ENCODE results near the gene RAD1. TPM values are rescaled to one million over a fixed set of nuclear protein-coding genes. Genes with fewer than 3 reads are reported as not detected.
"Not testable (repeated sequence)": the region's sequence is repeated elsewhere in the genome, so short reads cannot be mapped to it uniquely, and the experiment has no call there.

The RAD1 gene
- total RNA-seq, 2 experiments from 2014 or later = 27.5 to 29.2 TPM

DNA sequence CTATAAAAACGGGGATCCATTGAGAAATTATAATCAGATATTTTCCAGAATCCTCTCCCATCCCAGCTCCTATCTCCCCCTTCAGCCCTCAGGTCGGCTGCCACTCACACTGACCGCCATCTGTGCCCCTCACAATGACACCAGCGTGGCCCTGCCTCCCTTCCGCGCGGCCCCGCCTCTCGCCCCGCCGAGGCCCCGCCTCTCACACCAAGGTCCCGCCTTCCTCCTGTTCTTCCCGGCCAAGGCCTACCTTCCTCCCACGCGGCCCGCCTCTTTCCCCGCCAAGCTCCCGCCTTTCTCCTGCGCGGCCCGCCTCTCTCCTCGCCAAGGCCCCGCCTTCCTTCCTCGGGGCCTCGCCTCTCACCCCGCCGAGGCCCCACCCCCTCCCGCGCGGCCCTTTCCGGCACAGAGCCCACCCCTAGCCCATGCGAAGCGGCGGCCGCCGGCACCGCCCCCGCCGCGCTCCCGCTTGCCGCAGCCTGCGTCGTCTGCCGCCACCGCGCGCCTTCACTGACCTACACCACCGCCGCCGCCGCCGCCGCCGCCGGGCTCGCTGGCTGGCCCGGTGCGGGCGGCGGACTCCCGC lies 13.9 kb upstream of the RAD1 start, which contains the start of gene DNAJC21:
Gene DNAJC21 (plus strand): TSS at position 426 of the 586 bp plus-strand sequence. CDS start 261 bp downstream, outside the sequence.
- peaks cover 39% of the 10 kb centered on the region for H3K36me3 Mint-ChIP-seq (ENCODE audit: low read depth)
- H3K4me3 Mint-ChIP-seq = peak within 1 kb of the TSS; percentile 98
- H3K9me3 Mint-ChIP-seq = no peaks in the 10 kb centered on the region
- H3K27me3 Mint-ChIP-seq = no peaks in the 10 kb centered on the region
- peaks cover 40% of the 10 kb centered on the region for H3K4me1 Mint-ChIP-seq
- ChIA-PET CTCF (interaction anchor here (1.2 to 3.1 kb wide), 5 partner anchors 10 to 90 kb away, joined by 3 to 39 read pairs (median 4); partner anchors contain the start of genes BRIX1, RAD1 and TTC23L), POLR2A (interaction anchor here (0.8 to 5.6 kb wide), 11 partner anchors 9 to 1312 kb away, joined by 3 to 200 read pairs (median 6); partner anchors contain the start of genes AMACR, BRIX1, NADK2 and RAD1)
- peak; percentile 98 for DNase-seq
- peak within 1 kb of the TSS; percentile 91 for H3K27ac Mint-ChIP-seq

DNA sequence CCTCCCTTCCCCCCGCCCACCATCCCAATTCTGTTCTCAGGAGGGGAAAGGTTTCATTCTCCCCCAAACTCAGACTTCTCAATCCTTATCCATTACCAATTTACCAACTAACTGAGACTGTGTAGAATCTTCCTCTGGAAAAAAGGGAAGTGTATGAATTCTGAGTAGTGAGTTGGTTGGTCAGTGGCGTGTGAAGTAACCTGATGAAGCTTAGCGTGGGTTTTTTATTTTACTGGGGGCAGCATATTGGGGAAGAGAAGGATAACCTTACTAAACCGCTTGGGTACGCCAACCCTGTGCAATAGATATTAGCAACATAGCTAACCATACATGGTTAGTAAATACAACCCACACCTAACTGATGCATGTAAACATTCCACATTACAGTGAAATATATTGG lies 13.0 kb upstream of the RAD1 start:
- Mint-ChIP-seq H3K4me3 (no peak overlapping the region), H3K27ac (no peak overlapping the region), H3K9me3 (no peaks in the 10 kb centered on the region), H3K4me1 (peaks cover 43% of the 10 kb centered on the region), H3K27me3 (no peaks in the 10 kb centered on the region), H3K36me3 (ENCODE audit: low read depth) (peaks cover 39% of the 10 kb centered on the region)
- ChIA-PET POLR2A (interaction anchor here (1.3 to 5.6 kb wide), 3 partner anchors 14 to 1223 kb away, joined by 4 to 200 read pairs (median 6); partner anchors contain the start of genes BRIX1 and RAD1), CTCF (interaction anchor here (3.1 kb wide), 1 partner anchor 11 kb away, joined by 39 read pairs; the partner anchor contains the start of genes BRIX1 and RAD1)
- DNase-seq = no peak

DNA sequence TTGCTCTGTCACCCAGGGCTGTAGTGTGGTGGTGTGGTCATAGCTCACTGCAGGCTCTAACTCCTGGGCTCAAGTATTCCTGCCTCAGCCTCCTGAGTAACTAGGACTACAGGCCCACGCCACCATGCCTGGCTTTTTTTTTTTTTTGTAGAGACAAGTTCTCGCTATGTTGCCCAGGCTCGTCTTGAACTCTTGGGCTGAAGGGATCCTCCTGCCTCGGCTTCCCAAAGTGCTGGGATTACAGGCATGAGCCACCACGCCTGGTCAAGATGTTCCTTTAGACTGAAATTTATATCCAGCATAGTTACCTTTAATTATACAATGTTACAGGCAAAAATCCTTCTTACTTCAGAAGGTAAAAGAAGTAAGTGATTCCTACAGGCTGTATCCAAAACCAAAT lies 12.5 kb upstream of the RAD1 start:
- CTCF ChIA-PET = interaction anchor here (3.1 kb wide), 1 partner anchor 11 kb away, joined by 39 read pairs; the partner anchor contains the start of genes BRIX1 and RAD1

DNA sequence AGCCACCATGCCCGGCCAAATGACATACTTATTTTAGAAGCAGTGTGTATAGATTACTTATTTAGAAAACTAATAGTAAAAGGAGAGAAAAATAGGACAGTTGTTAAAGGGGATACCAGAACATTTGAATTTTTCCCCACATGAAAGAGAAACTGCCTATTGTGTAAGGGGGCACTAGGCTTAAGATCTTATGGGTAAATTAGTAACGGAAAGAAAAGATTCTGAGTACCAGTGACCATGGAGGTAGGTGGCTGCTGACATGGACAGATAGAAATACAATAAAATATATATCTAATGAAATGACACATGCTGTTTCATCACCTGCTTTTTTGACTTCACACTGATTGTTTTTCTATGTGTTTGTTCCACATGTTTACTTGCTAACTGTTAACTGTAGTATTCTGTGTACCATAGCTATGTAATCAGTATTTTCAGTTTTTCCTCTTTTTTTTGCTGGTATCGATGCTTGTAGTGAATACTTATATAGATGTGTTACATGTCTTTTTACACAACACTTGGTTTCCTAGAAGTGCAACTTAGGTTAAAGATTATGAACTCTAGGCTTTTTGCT lies 11.1 kb upstream of the RAD1 start:
- no peak for DNase-seq
- Mint-ChIP-seq H3K27me3 (no peaks in the 10 kb centered on the region), H3K4me1 (peaks cover 43% of the 10 kb centered on the region), H3K4me3 (no peak overlapping the region), H3K36me3 (ENCODE audit: low read depth) (peaks cover 42% of the 10 kb centered on the region), H3K27ac (peak overlapping the region; percentile 21), H3K9me3 (no peaks in the 10 kb centered on the region)
- POLR2A ChIA-PET = no interaction called here
- CTCF ChIA-PET = interaction anchor here (0.7 kb wide), 1 partner anchor 802 kb away, joined by 3 read pairs; no protein-coding TSS in a partner anchor

More for the DNA sequence above, 12.5 kb upstream of the RAD1 start:
- H3K4me3 Mint-ChIP-seq = no peak overlapping the region
- H3K27ac Mint-ChIP-seq = no peak overlapping the region
- H3K36me3 Mint-ChIP-seq (ENCODE audit: low read depth) = peaks cover 40% of the 10 kb centered on the region
- no peaks in the 10 kb centered on the region for H3K27me3 Mint-ChIP-seq
- H3K9me3 Mint-ChIP-seq = no peaks in the 10 kb centered on the region
- H3K4me1 Mint-ChIP-seq = peaks cover 47% of the 10 kb centered on the region
- no peak for DNase-seq
- POLR2A ChIA-PET = interaction anchor here (5.6 kb wide), 1 partner anchor 13 kb away, joined by 200 read pairs; the partner anchor contains the start of genes BRIX1 and RAD1

DNA sequence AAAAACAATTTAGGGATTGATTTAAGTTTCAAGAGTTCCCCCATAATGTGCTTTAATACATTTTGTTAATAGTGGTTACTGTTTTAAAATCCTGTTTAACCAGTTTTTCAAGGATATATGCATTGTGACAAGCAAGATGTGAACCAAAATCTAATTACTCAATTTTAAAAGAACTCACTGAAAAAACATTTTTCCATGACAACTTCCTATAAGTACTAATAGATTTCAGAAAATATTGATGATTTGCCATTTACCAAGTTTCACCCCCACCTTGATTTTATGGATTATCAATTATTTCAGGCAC lies 9.1 kb upstream of the RAD1 start:
- H3K4me3 Mint-ChIP-seq = no peak overlapping the region
- H3K36me3 Mint-ChIP-seq (ENCODE audit: low read depth) = peaks cover 48% of the 10 kb centered on the region
- DNase-seq = no peak
- CTCF ChIA-PET = interaction anchor here (1.4 kb wide), 1 partner anchor 9 kb away, joined by 12 read pairs; the partner anchor contains the start of genes BRIX1 and RAD1
- POLR2A ChIA-PET = interaction anchor here (1.1 to 1.6 kb wide), 2 partner anchors 9 to 1228 kb away, joined by 3 to 25 read pairs; partner anchors contain the start of genes BRIX1, RAD1 and SKP2
- no peak overlapping the region for H3K27ac Mint-ChIP-seq
- no peaks in the 10 kb centered on the region for H3K9me3 Mint-ChIP-seq
- H3K27me3 Mint-ChIP-seq = no peaks in the 10 kb centered on the region
- peaks cover 38% of the 10 kb centered on the region for H3K4me1 Mint-ChIP-seq

DNA sequence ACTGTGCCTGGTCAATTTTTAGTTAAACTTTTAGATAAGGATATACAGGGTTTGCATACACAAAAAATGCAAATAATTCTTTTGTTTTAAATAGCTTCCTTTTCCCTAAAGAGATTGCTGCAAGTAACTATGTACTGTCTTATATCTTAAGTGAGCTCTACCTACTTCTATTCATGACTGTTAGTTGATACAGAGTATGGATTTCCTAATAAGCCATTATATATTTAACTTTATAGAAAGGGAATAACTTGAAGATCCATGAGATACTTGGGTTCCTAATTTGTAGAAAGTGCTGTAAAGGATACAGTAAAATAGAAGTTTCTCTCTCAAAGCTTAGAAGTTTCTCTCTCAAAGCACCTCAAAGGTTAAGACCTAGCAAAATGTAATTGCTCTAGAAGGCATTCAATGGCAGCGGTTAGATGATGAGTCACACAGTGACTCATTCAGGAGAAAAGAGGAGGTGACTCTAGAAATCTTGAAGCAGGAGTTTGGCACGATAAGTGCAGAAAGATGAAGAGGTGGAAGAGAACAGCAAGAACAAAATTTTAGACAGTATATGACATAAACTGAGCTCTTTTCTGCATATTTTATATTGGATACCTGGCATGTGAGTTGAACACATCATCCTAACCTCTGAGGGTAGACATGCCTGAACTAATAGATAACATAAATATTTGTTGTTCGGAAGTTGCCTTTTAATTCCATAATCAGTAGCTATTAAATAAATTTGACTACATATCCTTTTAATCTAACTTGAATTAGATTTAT lies 8.6 kb upstream of the RAD1 start:
- peaks cover 48% of the 10 kb centered on the region for H3K36me3 Mint-ChIP-seq (ENCODE audit: low read depth)
- peak overlapping the region; percentile 44 for H3K27ac Mint-ChIP-seq
- no peaks in the 10 kb centered on the region for H3K27me3 Mint-ChIP-seq
- H3K9me3 Mint-ChIP-seq = no peaks in the 10 kb centered on the region
- ChIA-PET CTCF (interaction anchor here (0.9 to 1.4 kb wide), 2 partner anchors 9 to 32 kb away, joined by 3 to 12 read pairs; partner anchors contain the start of genes BRIX1 and RAD1), POLR2A (interaction anchor here (0.9 to 1.6 kb wide), 3 partner anchors 9 to 1229 kb away, joined by 3 to 25 read pairs (median 4); partner anchors contain the start of genes BRIX1, RAD1 and SKP2)
- DNase-seq = peak; percentile 38
- H3K4me3 Mint-ChIP-seq = no peak overlapping the region
- peaks cover 34% of the 10 kb centered on the region for H3K4me1 Mint-ChIP-seq

DNA sequence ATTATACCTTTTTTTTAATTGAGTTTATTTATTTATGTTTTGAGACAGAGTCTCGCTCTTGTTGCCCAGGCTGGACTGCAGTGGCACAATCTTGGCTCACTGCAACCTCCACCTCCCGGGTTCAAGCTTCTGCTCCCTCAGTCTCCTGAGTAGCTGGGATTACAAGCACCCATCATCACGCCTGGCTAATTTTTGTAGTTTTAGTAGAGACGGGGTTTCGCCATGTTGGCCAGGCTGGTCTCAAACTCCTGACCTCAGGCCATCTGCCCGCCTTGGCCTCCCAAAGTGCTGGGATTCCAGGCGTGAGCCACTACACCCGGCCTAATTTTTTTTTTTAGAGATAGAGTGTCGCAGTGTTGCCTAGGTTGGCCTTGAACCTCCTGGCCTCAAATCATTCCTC lies 8.0 kb upstream of the RAD1 start:
- H3K4me1 Mint-ChIP-seq = peaks cover 34% of the 10 kb centered on the region
- not testable (repeated sequence) for DNase-seq, H3K9me3 Mint-ChIP-seq, H3K27me3 Mint-ChIP-seq, H3K4me3 Mint-ChIP-seq
- H3K36me3 Mint-ChIP-seq (ENCODE audit: low read depth) = peaks cover 48% of the 10 kb centered on the region
- POLR2A ChIA-PET = interaction anchor here (0.9 to 1.6 kb wide), 3 partner anchors 8 to 1229 kb away, joined by 3 to 25 read pairs (median 4); partner anchors contain the start of genes BRIX1, RAD1 and SKP2
- peak overlapping the region; percentile 44 for H3K27ac Mint-ChIP-seq
- CTCF ChIA-PET = interaction anchor here (0.9 to 1.4 kb wide), 2 partner anchors 8 to 32 kb away, joined by 3 to 12 read pairs; partner anchors contain the start of genes BRIX1 and RAD1

DNA sequence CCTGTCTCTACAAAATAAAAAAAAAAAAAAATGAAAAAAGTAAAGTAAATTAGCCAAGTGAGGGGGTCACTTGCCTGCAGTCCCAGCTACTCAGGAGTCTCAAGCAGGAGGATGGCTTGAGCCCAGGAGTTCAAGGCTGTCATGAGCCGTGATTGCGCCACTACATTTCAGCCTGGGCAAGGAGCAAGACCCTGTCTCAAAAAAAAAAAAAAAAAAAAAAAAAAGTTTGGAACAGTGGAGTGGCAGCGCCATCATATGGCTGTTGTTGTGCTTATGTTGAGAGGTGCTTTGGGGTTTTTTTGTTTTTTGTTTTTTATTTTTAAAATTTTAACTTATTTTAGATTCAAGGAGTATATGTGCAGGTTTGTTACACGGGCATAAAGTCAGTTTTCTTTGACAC lies 3.8 kb upstream of the RAD1 start:
- ChIA-PET CTCF (interaction anchor here (0.7 to 5.7 kb wide), 2 partner anchors 10 to 1433 kb away, joined by 3 to 39 read pairs; partner anchors contain the start of gene DNAJC21), POLR2A (interaction anchor here (3.3 kb wide), 1 partner anchor 10 kb away, joined by 16 read pairs; the partner anchor contains the start of gene DNAJC21)
- H3K4me3 Mint-ChIP-seq = no peak overlapping the region
- H3K4me1 Mint-ChIP-seq = peaks cover 41% of the 10 kb centered on the region
- no peak for DNase-seq
- peaks cover 41% of the 10 kb centered on the region for H3K36me3 Mint-ChIP-seq (ENCODE audit: low read depth)
- no peaks in the 10 kb centered on the region for H3K27me3 Mint-ChIP-seq
- no peak overlapping the region for H3K27ac Mint-ChIP-seq
- H3K9me3 Mint-ChIP-seq = no peaks in the 10 kb centered on the region

DNA sequence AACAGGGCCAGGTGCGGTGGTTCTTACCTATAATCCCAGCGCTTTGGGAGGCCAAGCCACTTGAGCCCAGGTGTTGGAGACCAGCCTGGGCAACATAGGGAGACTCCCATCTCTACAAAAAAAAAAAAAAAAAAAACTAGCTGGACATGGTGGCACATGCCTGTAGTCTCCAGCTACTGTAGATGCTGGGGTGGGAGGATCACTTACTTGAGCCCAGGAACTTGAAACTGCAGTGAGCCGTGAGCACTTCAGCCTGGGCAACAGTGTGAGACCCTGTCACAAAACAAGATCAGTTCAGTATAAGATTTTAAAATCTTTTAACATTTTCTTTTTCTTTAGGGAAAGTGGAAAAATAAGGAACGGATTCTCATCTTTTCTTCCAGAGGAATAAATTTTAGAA lies 2.7 kb upstream of the RAD1 start:
- ChIA-PET POLR2A (interaction anchor here (7.1 kb wide), 1 partner anchor 12 kb away, joined by 200 read pairs; the partner anchor contains the start of gene DNAJC21), CTCF (interaction anchor here (0.7 to 5.7 kb wide), 4 partner anchors 11 to 442 kb away, joined by 3 to 39 read pairs (median 6); partner anchors contain the start of gene DNAJC21)
- Mint-ChIP-seq H3K4me1 (peaks cover 41% of the 10 kb centered on the region), H3K27ac (no peak overlapping the region), H3K4me3 (no peak overlapping the region), H3K9me3 (no peaks in the 10 kb centered on the region), H3K36me3 (ENCODE audit: low read depth) (peaks cover 40% of the 10 kb centered on the region), H3K27me3 (no peaks in the 10 kb centered on the region)
- DNase-seq = no peak

DNA sequence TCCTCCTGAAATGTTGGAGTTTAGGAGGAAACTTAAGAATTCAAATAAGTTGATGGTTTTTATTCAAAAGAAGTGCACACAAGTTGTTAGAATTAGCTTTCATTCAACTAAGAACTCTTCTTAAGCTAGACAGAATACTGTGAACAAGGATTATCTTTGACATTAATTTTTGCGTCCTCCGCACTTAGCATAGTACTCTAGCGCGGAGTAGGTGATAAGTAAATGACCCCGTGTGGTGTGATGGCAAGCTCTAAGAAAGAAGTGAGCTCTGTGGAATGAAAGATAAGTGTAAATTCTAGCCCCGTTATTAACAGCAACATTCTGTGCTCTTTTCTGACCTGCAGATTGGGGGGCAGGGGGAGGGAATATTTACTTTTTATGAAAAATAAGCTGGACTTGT lies 1.2 kb upstream of the RAD1 start:
- H3K27ac Mint-ChIP-seq = no peak overlapping the region
- CTCF ChIA-PET = interaction anchor here (1.0 to 5.7 kb wide), 4 partner anchors 13 to 440 kb away, joined by 4 to 39 read pairs (median 6); partner anchors contain the start of gene DNAJC21
- POLR2A ChIA-PET = interaction anchor here (0.7 to 7.1 kb wide), 5 partner anchors 9 to 1325 kb away, joined by 3 to 200 read pairs (median 3); partner anchors contain the start of genes DNAJC21 and TTC23L
- H3K4me3 Mint-ChIP-seq = no peak overlapping the region
- H3K27me3 Mint-ChIP-seq = no peaks in the 10 kb centered on the region
- DNase-seq = no peak
- no peaks in the 10 kb centered on the region for H3K9me3 Mint-ChIP-seq
- peaks cover 42% of the 10 kb centered on the region for H3K36me3 Mint-ChIP-seq (ENCODE audit: low read depth)
- H3K4me1 Mint-ChIP-seq = peaks cover 40% of the 10 kb centered on the region

DNA sequence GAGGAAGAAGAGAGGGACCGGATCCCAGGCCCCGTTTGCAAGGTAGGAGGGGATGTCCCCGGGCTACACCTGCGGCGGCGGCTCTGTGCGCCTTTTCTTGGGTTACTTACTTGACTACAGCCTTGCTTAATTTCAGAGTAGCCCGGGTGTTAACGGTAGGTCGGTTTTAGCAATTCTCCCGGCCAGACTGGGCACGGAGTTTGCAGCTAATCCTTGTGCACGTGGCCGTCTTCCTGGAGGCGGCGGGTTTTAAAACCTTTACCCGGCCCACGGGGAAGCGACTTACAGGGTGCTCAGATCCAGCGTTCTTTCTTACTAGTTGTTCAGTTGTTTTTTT lies 520 bp upstream of the RAD1 start:
- peaks cover 43% of the 10 kb centered on the region for H3K4me1 Mint-ChIP-seq
- POLR2A ChIA-PET = interaction anchor here (0.9 to 7.1 kb wide), 15 partner anchors 8 to 1325 kb away, joined by 3 to 200 read pairs (median 5); partner anchors contain the start of genes DNAJC21 and TTC23L
- H3K4me3 Mint-ChIP-seq = no peak overlapping the region
- H3K27ac Mint-ChIP-seq = no peak overlapping the region
- no peaks in the 10 kb centered on the region for H3K9me3 Mint-ChIP-seq
- CTCF ChIA-PET = interaction anchor here (0.9 to 5.7 kb wide), 4 partner anchors 8 to 440 kb away, joined by 3 to 39 read pairs (median 10); partner anchors contain the start of gene DNAJC21
- peaks cover 44% of the 10 kb centered on the region for H3K36me3 Mint-ChIP-seq (ENCODE audit: low read depth)
- DNase-seq = no peak
- no peaks in the 10 kb centered on the region for H3K27me3 Mint-ChIP-seq

DNA sequence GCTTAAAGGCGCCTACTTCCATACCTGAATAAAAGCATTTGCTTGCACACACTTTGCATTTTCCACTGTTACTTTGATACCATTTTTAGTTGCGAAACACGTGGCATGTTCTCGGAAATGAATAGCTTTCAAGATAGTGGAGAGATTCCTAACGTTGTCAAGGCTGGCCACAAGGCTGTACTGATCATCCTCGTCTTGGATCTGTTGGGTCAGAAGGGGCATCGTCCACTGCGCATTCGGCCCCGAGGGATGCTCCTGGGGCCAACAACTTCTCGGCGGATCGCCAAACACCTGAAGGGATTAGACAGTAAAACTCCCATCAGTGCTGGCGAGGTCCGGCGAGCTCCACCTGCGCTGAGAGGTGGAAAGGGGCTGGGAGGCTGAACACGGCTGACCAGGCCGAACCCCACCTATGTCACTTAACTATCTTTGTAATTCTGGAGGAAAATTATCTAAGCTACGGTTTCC lies 599 bp downstream of the RAD1 start:
- Mint-ChIP-seq H3K27ac (no peak overlapping the region), H3K9me3 (no peaks in the 10 kb centered on the region), H3K36me3 (ENCODE audit: low read depth) (peaks cover 43% of the 10 kb centered on the region), H3K4me1 (peaks cover 39% of the 10 kb centered on the region), H3K4me3 (no peak overlapping the region), H3K27me3 (no peaks in the 10 kb centered on the region)
- peak; percentile 32 for DNase-seq
- ChIA-PET POLR2A (interaction anchor here (1.0 to 7.1 kb wide), 12 partner anchors 9 to 669 kb away, joined by 3 to 200 read pairs (median 6); partner anchors contain the start of genes DNAJC21 and TTC23L), CTCF (interaction anchor here (0.7 to 5.7 kb wide), 7 partner anchors 9 to 440 kb away, joined by 3 to 39 read pairs (median 5); partner anchors contain the start of gene DNAJC21)

Data from activated CD4-positive, alpha-beta memory T cell treated with anti-CD3 and anti-CD28 coated beads, Interleukin-2, amount 10 ng/mL, durations not matched to agents 7 days and 5 days (primary cell).